ENCODE data around the gene LKAAEAR1. TPM values are rescaled to one million over a fixed set of nuclear protein-coding genes. Genes with fewer than 3 reads are reported as not detected.

The LKAAEAR1 gene
- total RNA-seq, 1 donor from 2014 or later: not detected

DNA sequence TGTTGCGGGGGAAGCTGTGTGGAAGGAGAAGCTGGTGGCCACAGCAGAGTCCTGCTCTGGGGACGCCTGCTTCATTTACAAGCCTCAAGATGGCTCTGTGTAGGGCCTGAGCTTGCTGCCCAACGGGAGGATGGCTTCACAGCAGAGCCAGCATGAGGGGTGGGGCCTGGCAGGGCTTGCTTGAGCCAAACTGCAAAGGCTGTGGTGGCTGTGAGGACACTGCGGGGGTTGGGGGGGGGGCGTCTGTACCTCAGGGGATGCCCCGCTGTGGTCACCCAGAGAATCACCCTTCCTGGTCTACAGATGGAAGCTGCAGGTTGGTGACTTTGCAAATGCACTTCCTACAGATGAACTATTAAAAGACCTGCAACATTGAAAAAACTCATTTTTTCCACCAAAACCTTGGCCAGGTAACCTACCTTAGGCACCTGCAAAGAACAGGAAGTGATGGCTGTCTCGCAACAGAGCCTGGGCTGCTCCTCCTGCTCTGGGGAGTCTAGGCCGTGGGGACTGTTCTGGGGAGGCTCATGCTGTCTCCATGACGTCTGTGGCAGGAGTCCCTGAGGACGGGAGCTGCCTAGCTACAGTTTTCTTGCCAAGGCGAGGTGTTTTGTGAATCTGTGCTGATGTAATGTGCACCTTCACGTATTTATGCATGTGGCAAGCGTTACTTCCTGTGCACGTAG, 15.8 kb upstream of the LKAAEAR1 start:
- peaks cover 4% of the 10 kb centered on the region for H3K36me3 Mint-ChIP-seq (ENCODE audit: low read depth)
- H3K4me1 Mint-ChIP-seq: peaks cover 4% of the 10 kb centered on the region
- H3K27me3 Mint-ChIP-seq (ENCODE audit: low read depth): peaks cover 34% of the 10 kb centered on the region
- no peak overlapping the region for H3K27ac Mint-ChIP-seq (ENCODE audit: unreplicated experiment)
- DNase-seq (ENCODE audit: low read depth, low spot score): no peak
- no peak overlapping the region for H3K4me3 Mint-ChIP-seq
- TF ChIP-seq CTCF (conservative IDR thresholded peaks at IDR 0.05): no peak
- H3K9me3 Mint-ChIP-seq: peaks cover 8% of the 10 kb centered on the region

- H3K4me1 Mint-ChIP-seq: peaks cover 4% of the 10 kb centered on the region
- no peak overlapping the region for H3K4me3 Mint-ChIP-seq
- no peak for TF ChIP-seq CTCF (conservative IDR thresholded peaks at IDR 0.05)
- peaks cover 4% of the 10 kb centered on the region for H3K36me3 Mint-ChIP-seq (ENCODE audit: low read depth)
- no peak for DNase-seq (ENCODE audit: low read depth, low spot score)
- H3K27ac Mint-ChIP-seq (ENCODE audit: unreplicated experiment): peak overlapping the region; percentile 27
- H3K9me3 Mint-ChIP-seq: peaks cover 8% of the 10 kb centered on the region
- peaks cover 34% of the 10 kb centered on the region for H3K27me3 Mint-ChIP-seq (ENCODE audit: low read depth)
These were observed 15.0 kb upstream of the LKAAEAR1 start for GRCh38 chr20:64099086-64099786.

DNA sequence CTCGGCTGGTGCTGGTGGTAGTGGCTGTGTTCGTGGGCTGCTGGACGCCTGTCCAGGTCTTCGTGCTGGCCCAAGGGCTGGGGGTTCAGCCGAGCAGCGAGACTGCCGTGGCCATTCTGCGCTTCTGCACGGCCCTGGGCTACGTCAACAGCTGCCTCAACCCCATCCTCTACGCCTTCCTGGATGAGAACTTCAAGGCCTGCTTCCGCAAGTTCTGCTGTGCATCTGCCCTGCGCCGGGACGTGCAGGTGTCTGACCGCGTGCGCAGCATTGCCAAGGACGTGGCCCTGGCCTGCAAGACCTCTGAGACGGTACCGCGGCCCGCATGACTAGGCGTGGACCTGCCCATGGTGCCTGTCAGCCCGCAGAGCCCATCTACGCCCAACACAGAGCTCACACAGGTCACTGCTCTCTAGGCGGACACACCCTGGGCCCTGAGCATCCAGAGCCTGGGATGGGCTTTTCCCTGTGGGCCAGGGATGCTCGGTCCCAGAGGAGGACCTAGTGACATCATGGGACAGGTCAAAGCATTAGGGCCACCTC, 14.3 kb upstream of the LKAAEAR1 start:
- no peak for TF ChIP-seq CTCF (conservative IDR thresholded peaks at IDR 0.05)
- DNase-seq (ENCODE audit: low read depth, low spot score): no peak
- Mint-ChIP-seq H3K36me3 (ENCODE audit: low read depth) (peaks cover 4% of the 10 kb centered on the region), H3K4me1 (peaks cover 4% of the 10 kb centered on the region), H3K27ac (ENCODE audit: unreplicated experiment) (no peak overlapping the region), H3K9me3 (peaks cover 8% of the 10 kb centered on the region), H3K27me3 (ENCODE audit: low read depth) (peaks cover 30% of the 10 kb centered on the region), H3K4me3 (no peak overlapping the region)

GRCh38 chr20:64096535-64096934, 12.3 kb upstream of the LKAAEAR1 start:
- peaks cover 26% of the 10 kb centered on the region for H3K27me3 Mint-ChIP-seq (ENCODE audit: low read depth)
- TF ChIP-seq CTCF (conservative IDR thresholded peaks at IDR 0.05): no peak
- peaks cover 8% of the 10 kb centered on the region for H3K9me3 Mint-ChIP-seq
- H3K36me3 Mint-ChIP-seq (ENCODE audit: low read depth): peaks cover 4% of the 10 kb centered on the region
- no peak overlapping the region for H3K4me3 Mint-ChIP-seq
- no peak overlapping the region for H3K27ac Mint-ChIP-seq (ENCODE audit: unreplicated experiment)
- H3K4me1 Mint-ChIP-seq: peaks cover 8% of the 10 kb centered on the region
- DNase-seq (ENCODE audit: low read depth, low spot score): no peak

DNA sequence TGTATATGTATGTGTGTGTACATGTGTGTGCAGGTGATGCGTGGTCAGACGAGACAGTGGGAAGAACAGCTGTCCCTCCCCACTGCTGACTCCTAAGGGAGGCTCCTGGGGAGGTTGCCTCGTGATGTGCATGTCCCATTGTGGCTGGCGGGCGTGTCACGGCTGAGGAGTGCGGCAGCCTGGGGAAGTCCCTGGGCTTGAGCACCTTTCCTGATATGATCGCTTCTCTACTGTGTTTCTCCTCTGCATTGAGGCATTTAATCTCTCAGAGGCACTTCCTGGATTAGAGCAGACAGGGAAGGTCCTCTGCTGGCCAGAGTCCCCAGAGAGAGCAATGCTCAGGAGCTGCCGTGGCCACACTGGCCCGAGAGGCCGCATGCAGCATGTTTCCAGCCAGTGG, 11.7 kb upstream of the LKAAEAR1 start:
- no peak overlapping the region for H3K27ac Mint-ChIP-seq (ENCODE audit: unreplicated experiment)
- H3K27me3 Mint-ChIP-seq (ENCODE audit: low read depth): peaks cover 21% of the 10 kb centered on the region
- peaks cover 8% of the 10 kb centered on the region for H3K9me3 Mint-ChIP-seq
- peaks cover 10% of the 10 kb centered on the region for H3K4me1 Mint-ChIP-seq
- H3K36me3 Mint-ChIP-seq (ENCODE audit: low read depth): peaks cover 4% of the 10 kb centered on the region
- H3K4me3 Mint-ChIP-seq: no peak overlapping the region
- DNase-seq (ENCODE audit: low read depth, low spot score): no peak
- TF ChIP-seq CTCF (conservative IDR thresholded peaks at IDR 0.05): no peak

Data from neural crest cell (in vitro differentiated cells).